Stomach (tissue), 4 donors: ENCODE results near the gene BIRC7.

Experiments
- CTCF ChIP-seq, 7 experiments: fragments of 450-650 bp in 4 of 7; fragments of 200-600 bp in 3 of 7; sonication (generic) in 3 of 7; IDR thresholded peaks; one replicate each; pipeline ENCODE4 v1.5.1; 2016 to 2019; ENCODE audit warnings: antibody characterized with exemption in 7 of 7, control low read depth in 2 of 7, mild to moderate bottlenecking in 1 of 7
- POLR2A ChIP-seq, 4 donors: fragments of 450-650 bp; IDR thresholded peaks; one replicate each; pipeline ENCODE4 v1.6.1; 2016; ENCODE audit warnings: antibody characterized with exemption in 4 of 4, control low read depth in 2 of 4, mild to moderate bottlenecking in 1 of 4, moderate library complexity in 1 of 4
- POLR2AphosphoS5 ChIP-seq, 3 donors: sonication (generic); formaldehyde crosslinking; IDR thresholded peaks; one replicate each; pipeline ENCODE4 v1.6.1; 2016; ENCODE audit warnings: antibody characterized with exemption in 3 of 3

- no peak for TF ChIP-seq CTCF (IDR thresholded peaks at IDR 0.05)
- TF ChIP-seq POLR2A (IDR thresholded peaks at IDR 0.05) = no peak
- TF ChIP-seq POLR2AphosphoS5 (IDR thresholded peaks at IDR 0.05) = no peak
These were observed 26.3 kb downstream of the BIRC7 start for GRCh38 chr20:63261795-63262528.
